Stimulated activated CD8-positive, alpha-beta memory T cell treated with anti-CD3 and anti-CD28 coated beads, Interleukin-2, amount 100 ng/mL, for 1 hour (primary cell): ENCODE data around the gene SMG6.
A peak's percentile ranks its signal among the peaks of the same experiment; 100 is the strongest.

ENCODE experiments used
- DNase-seq, 2 donors: peaks; one replicate each; pipeline ENCODE4 v3.0.0-alpha.2; 2020; ENCODE audit warnings: low read depth in 2 of 2

The SMG6 gene

GRCh38 chr17:2060681-2061440, 242.7 kb downstream of the SMG6 start:
- no peak for DNase-seq

GRCh38 chr17:2060385-2060658, 243.3 kb downstream of the SMG6 start:
- DNase-seq = no peak

- no peak for DNase-seq
Observed at GRCh38 chr17:2059547-2060384, 243.8 kb downstream of the SMG6 start.

GRCh38 chr17:2058586-2059546, 244.7 kb downstream of the SMG6 start:
- peak in 1 of 2 donors; percentile 47 for DNase-seq

- no peak for DNase-seq
Observed at GRCh38 chr17:2057760-2058585, 245.6 kb downstream of the SMG6 start.

GRCh38 chr17:2057175-2057759, 246.3 kb downstream of the SMG6 start:
- DNase-seq = no peak

- DNase-seq = no peak
Observed at GRCh38 chr17:2056206-2057174, 247.1 kb downstream of the SMG6 start.

GRCh38 chr17:2055292-2056205, 248.0 kb downstream of the SMG6 start:
- DNase-seq = no peak

- DNase-seq = peak; percentile 62 to 63
Observed at GRCh38 chr17:2054512-2055291, 248.9 kb downstream of the SMG6 start, which contains the start of gene HIC1. Gene HIC1, plus strand, starts transcription at chr17:2055103. Its CDS starts 1,588 bp downstream, at chr17:2056691.

- no peak for DNase-seq
Observed at GRCh38 chr17:2054262-2054511, 249.4 kb downstream of the SMG6 start.

GRCh38 chr17:2053380-2054261, 250.0 kb downstream of the SMG6 start:
- peak; percentile 48 to 62 for DNase-seq

- DNase-seq = no peak
Observed at GRCh38 chr17:2051933-2052559, 251.5 kb downstream of the SMG6 start.

GRCh38 chr17:2051061-2051932, 252.3 kb downstream of the SMG6 start:
- DNase-seq = no peak

- DNase-seq = peak in 1 of 2 donors; percentile 52
Observed at GRCh38 chr17:2050300-2051060, 253.1 kb downstream of the SMG6 start.
